Omental fat pad (tissue), 4 donors: ENCODE data around the gene B4GALT5. TPM values are rescaled to one million over a fixed set of nuclear protein-coding genes. Genes with fewer than 3 reads are reported as not detected.
"Not testable (repeated sequence)": the region's sequence is repeated elsewhere in the genome, so short reads cannot be mapped to it uniquely, and the experiment has no call there.

Source experiments
- ATAC-seq: fragments of 150-250 bp; one replicate; pipeline ENCODE4 v1.9.1; 2016; ENCODE audit warnings: mild to moderate bottlenecking, moderate library complexity; ENCODE audit not compliant: low FRiP score
- DNase-seq: peaks from one replicate; pipeline ENCODE4 v3.0.0-alpha.2; 2019; ENCODE audit warnings: low spot score
- total RNA-seq, 4 donors: library from RNA; depleted of rRNA; stranded (reverse); fragments of >200 nt; gene quantifications; one replicate each; pipeline ENCODE4 v1.1.0, GENCODE V29; 2016
- TF ChIP-seq, protein P1 (sequence below), 3 donors: fragments of 450-650 bp; IDR thresholded peaks; one replicate each; pipeline ENCODE4 v1.5.1; 2016 to 2017; ENCODE audit warnings: antibody characterized with exemption in 3 of 3, mild to moderate bottlenecking in 3 of 3, moderate library complexity in 2 of 3

Gene B4GALT5
- total RNA-seq, 4 donors from 2014 or later: 27.0 to 93.1 (median 31.3) TPM

- TF ChIP-seq, protein P1, sequence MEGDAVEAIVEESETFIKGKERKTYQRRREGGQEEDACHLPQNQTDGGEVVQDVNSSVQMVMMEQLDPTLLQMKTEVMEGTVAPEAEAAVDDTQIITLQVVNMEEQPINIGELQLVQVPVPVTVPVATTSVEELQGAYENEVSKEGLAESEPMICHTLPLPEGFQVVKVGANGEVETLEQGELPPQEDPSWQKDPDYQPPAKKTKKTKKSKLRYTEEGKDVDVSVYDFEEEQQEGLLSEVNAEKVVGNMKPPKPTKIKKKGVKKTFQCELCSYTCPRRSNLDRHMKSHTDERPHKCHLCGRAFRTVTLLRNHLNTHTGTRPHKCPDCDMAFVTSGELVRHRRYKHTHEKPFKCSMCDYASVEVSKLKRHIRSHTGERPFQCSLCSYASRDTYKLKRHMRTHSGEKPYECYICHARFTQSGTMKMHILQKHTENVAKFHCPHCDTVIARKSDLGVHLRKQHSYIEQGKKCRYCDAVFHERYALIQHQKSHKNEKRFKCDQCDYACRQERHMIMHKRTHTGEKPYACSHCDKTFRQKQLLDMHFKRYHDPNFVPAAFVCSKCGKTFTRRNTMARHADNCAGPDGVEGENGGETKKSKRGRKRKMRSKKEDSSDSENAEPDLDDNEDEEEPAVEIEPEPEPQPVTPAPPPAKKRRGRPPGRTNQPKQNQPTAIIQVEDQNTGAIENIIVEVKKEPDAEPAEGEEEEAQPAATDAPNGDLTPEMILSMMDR (IDR thresholded peaks at IDR 0.05): no peak
- DNase-seq (no peak), ATAC-seq (no peak)
Observed at GRCh38 chr20:49729780-49730179, 16.1 kb upstream of the B4GALT5 start.

- DNase-seq: no peak
- no peak for ATAC-seq
- TF ChIP-seq, protein P1 (IDR thresholded peaks at IDR 0.05): no peak
Observed at GRCh38 chr20:49727894-49728885, 14.5 kb upstream of the B4GALT5 start.

DNA sequence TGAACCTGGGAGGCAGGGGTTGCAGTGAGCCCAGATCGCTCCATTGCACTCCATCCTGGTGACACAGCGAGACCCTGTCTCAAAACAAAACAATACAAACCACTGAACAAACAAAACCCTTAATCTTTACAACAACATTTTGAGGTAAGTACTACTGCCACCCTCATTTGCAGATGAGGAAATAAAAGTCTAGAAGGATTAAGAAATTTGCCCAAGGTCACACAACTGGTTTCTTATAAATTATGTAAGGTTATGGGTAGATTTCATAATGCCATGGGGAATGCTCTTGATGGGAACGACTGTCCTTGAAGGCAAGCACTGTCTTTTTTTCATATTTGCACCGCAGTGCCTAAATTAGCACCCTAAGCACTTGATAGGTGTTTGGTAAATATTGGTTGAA, 13.8 kb upstream of the B4GALT5 start:
- DNase-seq (no peak), ATAC-seq (no peak)
- TF ChIP-seq, protein P1 (IDR thresholded peaks at IDR 0.05): no peak

DNA sequence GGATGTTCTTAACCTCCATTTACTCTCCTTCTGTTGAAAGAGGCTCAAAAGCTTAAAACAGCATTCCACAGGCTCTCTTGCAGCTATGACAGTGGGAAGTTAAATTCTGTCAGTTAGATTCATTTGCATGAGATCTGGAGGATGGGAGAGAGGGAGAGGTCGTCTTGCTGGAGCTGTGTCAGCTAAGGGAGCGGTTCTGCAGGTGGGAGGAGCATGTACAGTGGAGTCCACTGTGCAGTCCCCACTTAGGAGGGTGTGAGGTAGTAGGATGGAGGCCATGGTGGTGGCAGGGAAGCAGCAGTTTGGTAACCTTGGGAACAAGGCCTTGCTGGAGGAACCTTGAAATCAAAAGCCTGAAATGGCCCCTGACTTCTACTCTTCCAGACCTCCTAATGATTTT, 12.0 kb upstream of the B4GALT5 start:
- ATAC-seq: no peak
- DNase-seq: no peak
- TF ChIP-seq, protein P1 (IDR thresholded peaks at IDR 0.05): no peak

DNA sequence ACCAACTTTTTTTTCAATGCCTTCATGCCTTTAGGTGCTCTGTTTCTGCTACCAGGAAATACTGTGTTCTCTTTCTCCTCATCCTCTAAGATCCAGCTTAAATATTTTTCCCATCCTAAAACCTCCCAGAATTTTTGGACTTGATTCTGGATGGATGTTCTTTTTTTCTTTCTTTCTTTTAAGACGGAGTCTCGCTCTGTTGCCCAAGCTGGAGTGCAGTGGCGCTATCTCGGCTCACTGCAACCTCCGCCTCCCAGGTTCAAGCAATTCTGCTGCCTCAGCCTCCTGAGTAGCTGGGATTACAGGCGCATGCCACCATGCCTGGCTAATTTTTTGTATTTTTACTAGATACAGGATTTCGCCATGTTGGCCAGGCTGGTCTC, 11.5 kb upstream of the B4GALT5 start:
- DNase-seq, ATAC-seq: not testable (repeated sequence)

GRCh38 chr20:49724408-49725223, 10.9 kb upstream of the B4GALT5 start:
- TF ChIP-seq, protein P1 (IDR thresholded peaks at IDR 0.05): no peak
- DNase-seq: no peak
- ATAC-seq: peak; percentile 65

DNA sequence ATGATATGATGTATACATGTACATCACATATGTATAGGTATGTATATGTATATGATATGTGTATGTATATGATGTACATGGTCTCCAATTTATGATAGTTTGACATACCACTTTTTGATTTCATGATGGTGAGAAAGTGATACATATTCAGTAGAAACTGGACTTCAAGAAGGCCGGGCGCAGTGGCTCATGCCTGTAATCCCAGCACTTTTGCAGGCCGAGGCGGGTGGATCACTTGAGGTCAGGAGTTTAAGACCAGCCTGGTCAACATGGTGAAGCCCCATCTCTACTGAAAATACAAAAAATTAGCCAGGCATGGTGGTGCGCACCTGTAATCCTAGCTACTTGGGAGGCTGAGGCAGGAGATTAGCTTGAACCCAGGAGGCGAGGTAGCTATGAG, 10.1 kb upstream of the B4GALT5 start:
- ATAC-seq, DNase-seq: not testable (repeated sequence)

DNA sequence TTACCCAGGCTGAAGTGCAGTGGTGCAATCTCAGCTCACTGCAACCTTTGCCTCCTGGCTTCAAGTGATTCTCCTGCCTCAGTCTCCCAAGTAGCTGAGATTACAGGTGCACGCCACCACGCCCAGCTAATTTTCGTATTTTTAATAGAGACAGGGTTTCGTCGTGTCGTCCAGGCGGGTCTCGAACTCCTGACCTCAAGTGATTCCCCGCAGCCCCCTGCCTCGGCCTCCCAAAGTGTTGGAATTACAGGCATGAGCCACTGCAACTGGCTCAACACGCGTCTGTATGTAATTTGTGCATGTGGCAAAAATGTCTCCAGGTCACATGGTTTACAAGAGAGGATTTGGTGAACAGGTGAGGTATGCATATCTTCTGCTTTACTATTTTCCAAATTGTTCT, 7.6 kb upstream of the B4GALT5 start:
- ATAC-seq, DNase-seq: not testable (repeated sequence)
